H9 (cell line): ENCODE results near the gene MOB3B. TPM values are rescaled to one million over a fixed set of nuclear protein-coding genes. Genes with fewer than 3 reads are reported as not detected.

ENCODE experiments used
- DNase-seq: peaks from one replicate; pipeline ENCODE4 v3.0.0-alpha.2; 2017
- H2AFZ ChIP-seq: one replicate; pipeline ENCODE4 v1.6.1; 2013; ENCODE audit warnings: mild to moderate bottlenecking, low read length, control low read depth, moderate library complexity
- H2AK5ac ChIP-seq: 2 replicates; pipeline ENCODE4 v1.6.1; 2013; ENCODE audit warnings: low read length, control low read depth, mixed read lengths; ENCODE audit not compliant: insufficient read length
- H2BK120ac ChIP-seq: one replicate; pipeline ENCODE4 v1.6.1; 2013; ENCODE audit warnings: low read depth, mild to moderate bottlenecking, low read length, control low read depth, inconsistent platforms; ENCODE audit not compliant: poor library complexity, severe bottlenecking
- H2BK12ac ChIP-seq: 2 replicates; pipeline ENCODE4 v1.6.1; 2013; ENCODE audit warnings: low read length, control low read depth, mixed read lengths, low read depth; ENCODE audit not compliant: insufficient read length
- H2BK15ac ChIP-seq: 2 replicates; pipeline ENCODE4 v1.6.1; 2013; ENCODE audit warnings: low read depth, low read length, control low read depth
- H2BK20ac ChIP-seq: one replicate; pipeline ENCODE4 v1.6.1; 2013; ENCODE audit warnings: low read depth, mild to moderate bottlenecking, low read length, control low read depth, inconsistent platforms; ENCODE audit not compliant: poor library complexity, severe bottlenecking
- H2BK5ac ChIP-seq: 2 replicates; pipeline ENCODE4 v1.6.1; 2013; ENCODE audit warnings: low read length, control low read depth, mixed read lengths; ENCODE audit not compliant: insufficient read length
- H3K14ac ChIP-seq: 2 replicates; pipeline ENCODE4 v1.6.1; 2013; ENCODE audit warnings: low read length, control low read depth; ENCODE audit not compliant: insufficient read depth
- H3K18ac ChIP-seq: 2 replicates; pipeline ENCODE4 v1.6.1; 2013; ENCODE audit warnings: low read depth, mild to moderate bottlenecking, mixed read lengths, low read length, control low read depth; ENCODE audit not compliant: insufficient read length
- H3K23ac ChIP-seq: 2 replicates; pipeline ENCODE4 v1.6.1; 2013; ENCODE audit warnings: low read length, control low read depth, mixed read lengths, low read depth; ENCODE audit not compliant: insufficient read length
- H3K23me2 ChIP-seq: 2 replicates; pipeline ENCODE4 v1.6.1; 2013; ENCODE audit warnings: low read depth, mild to moderate bottlenecking, mixed read lengths, low read length, control low read depth; ENCODE audit not compliant: insufficient read length, poor library complexity, severe bottlenecking
- H3K27ac ChIP-seq: 2 replicates; pipeline ENCODE4 v1.5.1; 2013; ENCODE audit warnings: low read length, control low read depth, mixed read lengths, low read depth; ENCODE audit not compliant: insufficient read length
- H3K27me3 ChIP-seq: 2 replicates; pipeline ENCODE4 v1.6.1; 2013; ENCODE audit warnings: low read length, control low read depth, inconsistent platforms; ENCODE audit not compliant: insufficient read depth
- H3K4ac ChIP-seq: 2 replicates; pipeline ENCODE4 v1.6.1; 2013; ENCODE audit warnings: low read depth, mild to moderate bottlenecking, control low read depth, inconsistent platforms, low read length, moderate library complexity
- H3K4me1 ChIP-seq: 2 replicates; pipeline ENCODE4 v1.6.1; 2013; ENCODE audit warnings: low read length, control low read depth, inconsistent platforms; ENCODE audit not compliant: insufficient read depth
- H3K4me2 ChIP-seq: 2 replicates; pipeline ENCODE4 v1.6.1; 2013; ENCODE audit warnings: low read length, control low read depth, mixed read lengths; ENCODE audit not compliant: insufficient read length, insufficient read depth
- H3K56ac ChIP-seq: 2 replicates; pipeline ENCODE4 v1.6.1; 2013; ENCODE audit warnings: low read depth, mild to moderate bottlenecking, mixed read lengths, low read length, control low read depth; ENCODE audit not compliant: insufficient read length
- H3K79me1 ChIP-seq: 2 replicates; pipeline ENCODE4 v1.6.1; 2013; ENCODE audit warnings: low read depth, mild to moderate bottlenecking, moderate library complexity, low read length, control low read depth, inconsistent platforms; ENCODE audit not compliant: insufficient read depth, poor library complexity, severe bottlenecking
- H3K79me2 ChIP-seq: 2 replicates; pipeline ENCODE4 v1.6.1; 2013; ENCODE audit warnings: low read length, control low read depth, inconsistent platforms; ENCODE audit not compliant: insufficient read depth
- H3K9ac ChIP-seq: 2 replicates; pipeline ENCODE4 v1.6.1; 2013; ENCODE audit warnings: low read length, control low read depth, mixed read lengths; ENCODE audit not compliant: insufficient read length; ENCODE audit errors: extremely low read depth
- H3K9me3 ChIP-seq: one replicate; pipeline ENCODE4 v1.6.1; 2013; ENCODE audit warnings: low read depth, low read length, inconsistent platforms; ENCODE audit not compliant: control insufficient read depth
- H3T11ph ChIP-seq: one replicate; pipeline ENCODE4 v1.6.1; 2013; ENCODE audit warnings: mild to moderate bottlenecking, low read length, control low read depth, inconsistent platforms
- H4K20me1 ChIP-seq: one replicate; pipeline ENCODE4 v1.6.1; 2013; ENCODE audit not compliant: control insufficient read depth, insufficient read length, insufficient read depth
- H4K5ac ChIP-seq: 2 replicates; pipeline ENCODE4 v1.6.1; 2013; ENCODE audit warnings: low read depth, mild to moderate bottlenecking, mixed read lengths, low read length, control low read depth; ENCODE audit not compliant: insufficient read length
- H4K8ac ChIP-seq: replicated peaks from 2 replicates; pipeline ENCODE4 v1.6.1; 2013; ENCODE audit warnings: low read length, control low read depth, mixed read lengths, low read depth; ENCODE audit not compliant: insufficient read length
- H4K91ac ChIP-seq: 2 replicates; pipeline ENCODE4 v1.6.1; 2013; ENCODE audit warnings: low read depth, mild to moderate bottlenecking, moderate library complexity, mixed read lengths, low read length, control low read depth; ENCODE audit not compliant: insufficient read length
- H3K27ac Mint-ChIP-seq, 3 experiments: 2 replicates in 2 of 3; 3 replicates in 1 of 3; pipeline ENCODE4 v1.8.0; 2020 to 2021; ENCODE audit warnings: mixed read lengths in 3 of 3, mild to moderate bottlenecking in 1 of 3, moderate library complexity in 1 of 3
- H3K27me3 Mint-ChIP-seq: 2 replicates; pipeline ENCODE4 v1.8.0; 2021; ENCODE audit warnings: low read depth, mild to moderate bottlenecking, moderate library complexity, mixed read lengths
- H3K36me3 Mint-ChIP-seq, 3 experiments: 2 replicates in 2 of 3; 3 replicates in 1 of 3; pipeline ENCODE4 v1.8.0; 2020 to 2021; ENCODE audit warnings: low read depth in 3 of 3, mixed read lengths in 3 of 3; ENCODE audit not compliant: insufficient read depth in 1 of 3
- H3K4me1 Mint-ChIP-seq, 2 experiments: 2 replicates each; pipeline ENCODE4 v1.8.0; 2020; ENCODE audit warnings: mixed read lengths in 2 of 2
- H3K4me3 Mint-ChIP-seq, 2 experiments: 2 replicates in 1 of 2; 3 replicates in 1 of 2; pipeline ENCODE4 v1.8.0; 2020 to 2021; ENCODE audit warnings: mild to moderate bottlenecking in 2 of 2, mixed read lengths in 2 of 2, moderate library complexity in 1 of 2
- H3K9me3 Mint-ChIP-seq, 2 experiments: 2 replicates in 1 of 2; 3 replicates in 1 of 2; pipeline ENCODE4 v1.8.0; 2020; ENCODE audit warnings: mild to moderate bottlenecking in 2 of 2, mixed read lengths in 2 of 2, moderate library complexity in 1 of 2
- WGBS: extraction: QIAGEN DNeasy Blood & Tissue Kit; methylation state at CpG from one replicate; pipeline ENCODE4 v1.1.7; 2013; ENCODE audit warnings: missing lambda C conversion rate, low lambda C conversion rate, mixed read lengths; ENCODE audit not compliant: insufficient read length; ENCODE audit errors: extremely low coverage; 5-methylcytosine and 5-hydroxymethylcytosine counted together
- total RNA-seq: library from RNA; stranded (reverse); gene quantifications from 2 replicates; pipeline ENCODE4 v1.2.1, GENCODE V29; 2021
- TF ChIP-seq, protein P1 (sequence below): fragments of 200-600 bp; sonication (generic); conservative IDR thresholded peaks from 3 replicates; pipeline ENCODE4 v1.8.0; 2021; ENCODE audit warnings: antibody characterized with exemption, mild to moderate bottlenecking

MOB3B gene
- total RNA-seq, 1 experiment from 2014 or later, result 9.8 TPM

DNA sequence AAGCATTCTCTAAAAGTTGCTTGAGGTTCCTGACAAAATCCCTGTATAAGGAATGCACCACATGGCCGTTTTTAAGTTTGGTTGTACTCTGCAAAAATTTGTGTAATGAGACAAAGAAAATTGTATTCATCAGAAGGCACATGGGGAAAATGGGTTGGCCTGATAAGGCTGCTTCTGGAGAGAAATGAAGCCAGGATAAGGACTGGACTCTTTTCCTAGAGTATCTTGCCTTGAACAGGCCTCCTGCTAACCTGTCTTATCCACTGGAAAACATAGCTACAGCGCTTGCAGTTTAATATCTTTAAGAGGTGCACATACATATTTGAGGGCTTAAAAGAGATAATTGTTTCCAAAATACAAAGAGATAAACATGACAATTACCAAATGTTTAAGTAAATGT is 46.9 kb downstream of the MOB3B start:
- Histone ChIP-seq H3K4me1 (peaks cover 5% of the 10 kb centered on the region; the same call in 1 of the 2 replicates), H3K27me3 (no peaks in the 10 kb centered on the region), H3K79me1 (peaks cover 7% of the 10 kb centered on the region), H3K9ac (no peak overlapping the region), H4K20me1 (no peaks in the 10 kb centered on the region), H2BK12ac (no peak overlapping the region), H2BK15ac (no peak overlapping the region), H3K56ac (no peak overlapping the region), H3K18ac (no peak overlapping the region), H3K4ac (no peak overlapping the region), H4K5ac (no peak overlapping the region), H3K9me3 (peaks cover 4% of the 10 kb centered on the region), H3K79me2 (no peaks in the 10 kb centered on the region), H4K8ac (no peak overlapping the region), H2AFZ (no peak overlapping the region), H2BK20ac (no peak overlapping the region), H4K91ac (no peak overlapping the region), H3K27ac (no peak overlapping the region), H3K14ac (no peak overlapping the region), H3K4me2 (no peak overlapping the region), H3K23ac (no peak overlapping the region), H2AK5ac (no peak overlapping the region), H2BK5ac (no peak overlapping the region), H3T11ph (no peak overlapping the region), H3K23me2 (no peaks in the 10 kb centered on the region), H2BK120ac (no peak overlapping the region)
- WGBS, result no CpG with 5 or more reads among the region's 2 CpGs
- Mint-ChIP-seq H3K9me3 (peaks cover 18 to 22% of the 10 kb centered on the region in 2 experiments), H3K27me3 (peaks cover 2% of the 10 kb centered on the region; the same call in 1 of the 2 replicates), H3K4me1 (peaks cover 7 to 15% of the 10 kb centered on the region in 2 experiments), H3K36me3 (peaks cover 20 to 35% (median 25%) of the 10 kb centered on the region in 3 experiments), H3K4me3 (no peak overlapping the region), H3K27ac (no peak overlapping the region)
- no peak for DNase-seq
- TF ChIP-seq, protein P1, sequence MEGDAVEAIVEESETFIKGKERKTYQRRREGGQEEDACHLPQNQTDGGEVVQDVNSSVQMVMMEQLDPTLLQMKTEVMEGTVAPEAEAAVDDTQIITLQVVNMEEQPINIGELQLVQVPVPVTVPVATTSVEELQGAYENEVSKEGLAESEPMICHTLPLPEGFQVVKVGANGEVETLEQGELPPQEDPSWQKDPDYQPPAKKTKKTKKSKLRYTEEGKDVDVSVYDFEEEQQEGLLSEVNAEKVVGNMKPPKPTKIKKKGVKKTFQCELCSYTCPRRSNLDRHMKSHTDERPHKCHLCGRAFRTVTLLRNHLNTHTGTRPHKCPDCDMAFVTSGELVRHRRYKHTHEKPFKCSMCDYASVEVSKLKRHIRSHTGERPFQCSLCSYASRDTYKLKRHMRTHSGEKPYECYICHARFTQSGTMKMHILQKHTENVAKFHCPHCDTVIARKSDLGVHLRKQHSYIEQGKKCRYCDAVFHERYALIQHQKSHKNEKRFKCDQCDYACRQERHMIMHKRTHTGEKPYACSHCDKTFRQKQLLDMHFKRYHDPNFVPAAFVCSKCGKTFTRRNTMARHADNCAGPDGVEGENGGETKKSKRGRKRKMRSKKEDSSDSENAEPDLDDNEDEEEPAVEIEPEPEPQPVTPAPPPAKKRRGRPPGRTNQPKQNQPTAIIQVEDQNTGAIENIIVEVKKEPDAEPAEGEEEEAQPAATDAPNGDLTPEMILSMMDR, result no peak
